ENCODE data around the gene OTOP3. TPM values are rescaled to one million over a fixed set of nuclear protein-coding genes. Genes with fewer than 3 reads are reported as not detected.
"Not testable (repeated sequence)": the region's sequence is repeated elsewhere in the genome, so short reads cannot be mapped to it uniquely, and the experiment has no call there.

The OTOP3 gene
- not detected for polyA plus RNA-seq (2013, experiment 1 of 2; ENCODE audit: insufficient read length)
- not detected for polyA plus RNA-seq (2013, experiment 2 of 2; ENCODE audit: insufficient read length)

- no peak for DNase-seq
These were observed at the start of gene OTOP3 for GRCh38 chr17:74935585-74936469. Gene OTOP3, plus strand, starts transcription at chr17:74935898. Its CDS starts 24 bp downstream, at chr17:74935922.

GRCh38 chr17:74888469-74888868 lies 47.2 kb upstream of the OTOP3 start:
- no peak for DNase-seq

- DNase-seq = no peak
These were observed 45.1 kb upstream of the OTOP3 start for GRCh38 chr17:74890554-74890953.

- no peak for DNase-seq
These were observed 43.5 kb upstream of the OTOP3 start for GRCh38 chr17:74892013-74892841.

- no peak for DNase-seq
These were observed 42.5 kb upstream of the OTOP3 start, which contains the start of gene FADS6 for GRCh38 chr17:74892974-74893911. Gene FADS6, minus strand, starts transcription at chr17:74893633. Its CDS starts 38 bp downstream, at chr17:74893595.

GRCh38 chr17:74893936-74894671 lies 41.6 kb upstream of the OTOP3 start:
- DNase-seq = no peak

- DNase-seq = no peak
These were observed 37.2 kb upstream of the OTOP3 start for GRCh38 chr17:74898376-74898946.

GRCh38 chr17:74900208-74900607 lies 35.5 kb upstream of the OTOP3 start:
- DNase-seq = no peak

GRCh38 chr17:74901353-74902135 lies 34.2 kb upstream of the OTOP3 start:
- DNase-seq = no peak

- no peak for DNase-seq
These were observed 32.7 kb upstream of the OTOP3 start for GRCh38 chr17:74903034-74903433.

GRCh38 chr17:74903671-74904070 lies 32.0 kb upstream of the OTOP3 start:
- DNase-seq = no peak

GRCh38 chr17:74904687-74905409 lies 30.9 kb upstream of the OTOP3 start:
- no peak for DNase-seq

GRCh38 chr17:74906214-74906793 lies 29.4 kb upstream of the OTOP3 start:
- not testable (repeated sequence) for DNase-seq

GRCh38 chr17:74907012-74907411 lies 28.7 kb upstream of the OTOP3 start:
- no peak for DNase-seq

GRCh38 chr17:74909097-74909496 lies 26.6 kb upstream of the OTOP3 start:
- DNase-seq = not testable (repeated sequence)

GRCh38 chr17:74911423-74911822 lies 24.3 kb upstream of the OTOP3 start:
- not testable (repeated sequence) for DNase-seq

GRCh38 chr17:74916136-74916850 lies 19.4 kb upstream of the OTOP3 start:
- no peak for DNase-seq

- no peak for DNase-seq
These were observed 18.9 kb upstream of the OTOP3 start for GRCh38 chr17:74916851-74917199.

Data from fibroblast of skin of scalp (primary cell).